ENCODE results near the gene TRPC4AP.

- TF ChIP-seq ARNTL (CRISPR knock-in tag; IDR thresholded peaks at IDR 0.05; ENCODE audit: borderline replicate concordance, low read depth), result no peak
- TF ChIP-seq GLIS3 (CRISPR knock-in tag; IDR thresholded peaks at IDR 0.05), result no peak
- TF ChIP-seq TOX (CRISPR knock-in tag; IDR thresholded peaks at IDR 0.05; ENCODE audit: borderline replicate concordance), result no peak
- TF ChIP-seq TCF4 (CRISPR knock-in tag; IDR thresholded peaks at IDR 0.05; ENCODE audit: borderline replicate concordance), result no peak
- no peak for TF ChIP-seq ZFP3 (CRISPR knock-in tag; IDR thresholded peaks at IDR 0.05)
These were observed 30.1 kb downstream of the TRPC4AP start for GRCh38 chr20:35062478-35062877.
